KMS-11 (cell line): ENCODE data around the gene ICAM4.

Source experiments
- H2AFZ ChIP-seq: fragments of 200-600 bp; sonication (generic); 2 replicates; pipeline ENCODE4 v1.6.1; 2016; ENCODE audit warnings: antibody characterized with exemption, mixed run types, low read depth
- H3K27ac ChIP-seq: fragments of 200-600 bp; sonication (generic); 2 replicates; pipeline ENCODE4 v1.6.1; 2016; ENCODE audit warnings: mild to moderate bottlenecking, mixed run types
- H3K27me3 ChIP-seq: fragments of 200-600 bp; sonication (generic); 2 replicates; pipeline ENCODE4 v1.6.1; 2017; ENCODE audit warnings: mild to moderate bottlenecking, low read depth, mixed run types, moderate library complexity; ENCODE audit not compliant: insufficient read depth
- H3K36me3 ChIP-seq: fragments of 200-600 bp; sonication (generic); 2 replicates; pipeline ENCODE4 v1.6.1; 2017; ENCODE audit warnings: mild to moderate bottlenecking, mixed run types; ENCODE audit not compliant: insufficient read depth
- H3K4me1 ChIP-seq: fragments of 200-600 bp; sonication (generic); 2 replicates; pipeline ENCODE4 v1.6.1; 2016; ENCODE audit warnings: mild to moderate bottlenecking, low read depth, mixed run types; ENCODE audit not compliant: poor library complexity, severe bottlenecking
- H3K4me2 ChIP-seq: fragments of 200-600 bp; sonication (generic); 2 replicates; pipeline ENCODE4 v1.7.0; 2016; ENCODE audit warnings: mild to moderate bottlenecking, mixed run types
- H3K4me3 ChIP-seq: fragments of 200-600 bp; sonication (generic); IDR thresholded peaks from 2 replicates; pipeline ENCODE4 v1.6.1; 2017; ENCODE audit warnings: low read depth, low read length, mixed read lengths; ENCODE audit not compliant: insufficient read depth
- H3K79me2 ChIP-seq: fragments of 200-600 bp; sonication (generic); 2 replicates; pipeline ENCODE4 v1.6.1; 2016; ENCODE audit warnings: low read depth, mixed run types; ENCODE audit not compliant: insufficient read depth
- H3K9ac ChIP-seq: fragments of 200-600 bp; sonication (generic); 2 replicates; pipeline ENCODE4 v1.6.1; 2016; ENCODE audit warnings: mild to moderate bottlenecking, mixed run types
- H4K20me1 ChIP-seq: fragments of 200-600 bp; sonication (generic); 2 replicates; pipeline ENCODE4 v1.6.1; 2016; ENCODE audit warnings: mild to moderate bottlenecking, mixed run types; ENCODE audit not compliant: insufficient read depth
- CTCF ChIP-seq: fragments of 200-600 bp; sonication (generic); conservative IDR thresholded peaks from 2 replicates; pipeline ENCODE4 v1.6.1; 2017; ENCODE audit warnings: low read depth, mild to moderate bottlenecking, antibody characterized with exemption, low read length, moderate library complexity, mixed read lengths

Gene ICAM4

GRCh38 chr19:10262771-10263170 is 24.0 kb upstream of the ICAM4 start:
- H4K20me1 ChIP-seq = no peaks in the 10 kb centered on the region

GRCh38 chr19:10266706-10267105 is 20.0 kb upstream of the ICAM4 start:
- H3K9ac ChIP-seq = no peak overlapping the region
- TF ChIP-seq CTCF = no peak
- H3K36me3 ChIP-seq = no peaks in the 10 kb centered on the region
- no peak overlapping the region for H3K4me2 ChIP-seq
- H3K4me1 ChIP-seq = peaks cover 14% of the 10 kb centered on the region
- H4K20me1 ChIP-seq = no peaks in the 10 kb centered on the region
- no peak overlapping the region for H2AFZ ChIP-seq
- H3K4me3 ChIP-seq = no peak overlapping the region
- no peaks in the 10 kb centered on the region for H3K27me3 ChIP-seq
- no peaks in the 10 kb centered on the region; the same call in 1 of the 2 replicates for H3K79me2 ChIP-seq
- H3K27ac ChIP-seq = no peak overlapping the region

More at GRCh38 chr19:10262771-10263170, 24.0 kb upstream of the ICAM4 start:
- Histone ChIP-seq H3K9ac (no peak overlapping the region), H3K36me3 (no peaks in the 10 kb centered on the region), H3K4me1 (peaks cover 11% of the 10 kb centered on the region), H3K27me3 (no peaks in the 10 kb centered on the region), H3K27ac (no peak overlapping the region), H3K4me3 (no peak overlapping the region), H2AFZ (no peak overlapping the region), H3K4me2 (no peak overlapping the region), H3K79me2 (no peaks in the 10 kb centered on the region)
- TF ChIP-seq CTCF = no peak

GRCh38 chr19:10268071-10268470 is 18.7 kb upstream of the ICAM4 start:
- no peaks in the 10 kb centered on the region; the same call in 1 of the 2 replicates for H3K79me2 ChIP-seq
- no peak overlapping the region for H3K4me3 ChIP-seq
- H2AFZ ChIP-seq = no peak overlapping the region
- H3K4me2 ChIP-seq = no peak overlapping the region
- no peak overlapping the region for H3K9ac ChIP-seq
- peaks cover 21% of the 10 kb centered on the region for H3K4me1 ChIP-seq
- no peaks in the 10 kb centered on the region for H3K27me3 ChIP-seq
- H4K20me1 ChIP-seq = no peaks in the 10 kb centered on the region
- H3K27ac ChIP-seq = no peak overlapping the region
- TF ChIP-seq CTCF = no peak
- H3K36me3 ChIP-seq = no peaks in the 10 kb centered on the region

- peak; percentile 78 for TF ChIP-seq CTCF
- H4K20me1 ChIP-seq = no peaks in the 10 kb centered on the region
- no peaks in the 10 kb centered on the region for H3K27me3 ChIP-seq
- H2AFZ ChIP-seq = peak overlapping the region; percentile 78
- peak overlapping the region; percentile 64; the same call in 1 of the 2 replicates for H3K9ac ChIP-seq
- H3K27ac ChIP-seq = peak overlapping the region; percentile 58
- no peaks in the 10 kb centered on the region; the same call in 1 of the 2 replicates for H3K79me2 ChIP-seq
- no peaks in the 10 kb centered on the region for H3K36me3 ChIP-seq
- peak overlapping the region; percentile 67 for H3K4me2 ChIP-seq
- no peak overlapping the region for H3K4me3 ChIP-seq
- H3K4me1 ChIP-seq = peaks cover 24% of the 10 kb centered on the region
These were observed 17.2 kb upstream of the ICAM4 start for GRCh38 chr19:10269333-10270179.
